Esophagus squamous epithelium (tissue), 5 donors: ENCODE measurements around the gene ACR. TPM values are rescaled to one million over a fixed set of nuclear protein-coding genes. Genes with fewer than 3 reads are reported as not detected.
A peak's percentile ranks its signal among the peaks of the same experiment; 100 is the strongest.
"Not testable (repeated sequence)": the region's sequence is repeated elsewhere in the genome, so short reads cannot be mapped to it uniquely, and the experiment has no call there.

Experiments
- DNase-seq: peaks from one replicate; lab custom pipeline; 2025; lab: John Stamatoyannopoulos, UW
- H3K27ac ChIP-seq, 4 donors: fragments of 200-600 bp; sonication (generic); one replicate each; pipeline ENCODE4 v1.5.1; 2016 to 2019; ENCODE audit warnings: mild to moderate bottlenecking in 1 of 4
- H3K27me3 ChIP-seq, 4 donors: fragments of 200-600 bp; sonication (generic); 1 replicate in 3 of 4; 2 replicates in 1 of 4; pipeline versions ENCODE4 v1.5.1 to v1.6.0; 2017 to 2021; ENCODE audit warnings: antibody characterized with exemption in 1 of 4
- H3K36me3 ChIP-seq, 3 donors: fragments of 200-600 bp; sonication (generic); one replicate each; pipeline ENCODE4 v1.5.1; 2016 to 2019
- H3K4me1 ChIP-seq, 3 donors: fragments of 200-600 bp; sonication (generic); one replicate each; pipeline ENCODE4 v1.5.1; 2017 to 2019
- H3K4me3 ChIP-seq, 4 donors: fragments of 200-600 bp; sonication (generic); 1 replicate in 3 of 4; 2 replicates in 1 of 4; pipeline ENCODE4 v1.5.1; 2016 to 2019; ENCODE audit warnings: mild to moderate bottlenecking in 2 of 4, moderate library complexity in 1 of 4
- H3K9me3 ChIP-seq, 3 donors: fragments of 200-600 bp; sonication (generic); one replicate each; pipeline ENCODE4 v1.5.1; 2016 to 2019
- CTCF ChIP-seq, 6 experiments: fragments of 450-650 bp in 4 of 6; fragments of 200-600 bp in 2 of 6; sonication (generic) in 2 of 6; IDR thresholded peaks; one replicate each; pipeline ENCODE4 v1.5.1; 2016 to 2019; ENCODE audit warnings: antibody characterized with exemption in 6 of 6, mild to moderate bottlenecking in 4 of 6, moderate library complexity in 4 of 6
- POLR2A ChIP-seq, 4 donors: fragments of 450-650 bp; IDR thresholded peaks; one replicate each; pipeline ENCODE4 v1.6.1; 2017; ENCODE audit warnings: antibody characterized with exemption in 4 of 4, mild to moderate bottlenecking in 4 of 4, moderate library complexity in 3 of 4
- WGBS, 2 donors: methylation state at CpG; one replicate each; pipeline ENCODE4 v1.1.5; 2018; 5-methylcytosine and 5-hydroxymethylcytosine counted together
- intact Hi-C: fragments of 100-400 bp; cut with DNase I; formaldehyde crosslinking; loops from one replicate; pipeline ENCODE4 v1.15.0; 2022
- total RNA-seq, 4 donors: library from RNA; depleted of rRNA; stranded (reverse); fragments of >200 nt; gene quantifications; one replicate each; pipeline ENCODE4 v1.1.0, GENCODE V29; 2016
- donor health status: DM: yes; HTN: yes; CAD: no.

Gene ACR
- total RNA-seq, 4 donors from 2014 or later = not detected

- DNase-seq, H3K27me3 ChIP-seq, H3K9me3 ChIP-seq, intact Hi-C loops, H3K36me3 ChIP-seq, H3K27ac ChIP-seq, H3K4me3 ChIP-seq, H3K4me1 ChIP-seq: not testable (repeated sequence)
- WGBS, 2 donors = 38 to 63% methylated on average over 4 to 5 of the region's 13 CpGs
Measured at GRCh38 chr22:50748630-50749029, 10.6 kb downstream of the ACR start.

GRCh38 chr22:50749302-50750074, 11.5 kb downstream of the ACR start:
- H3K9me3 ChIP-seq, DNase-seq, H3K4me3 ChIP-seq, intact Hi-C loops, H3K36me3 ChIP-seq, H3K4me1 ChIP-seq, H3K27ac ChIP-seq, H3K27me3 ChIP-seq: not testable (repeated sequence)
- 58 to 64% methylated on average over 8 to 9 of the region's 9 CpGs for WGBS, 2 donors

GRCh38 chr22:50755251-50755650, 17.2 kb downstream of the ACR start:
- H3K27ac ChIP-seq, H3K9me3 ChIP-seq, intact Hi-C loops, H3K4me3 ChIP-seq, H3K36me3 ChIP-seq, H3K27me3 ChIP-seq, DNase-seq: not testable (repeated sequence)
- H3K4me1 ChIP-seq = peaks cover 0 to 15% (median 0%) of the 10 kb centered on the region in 3 donors
- WGBS, 2 donors = 91 to 96% methylated on average over 20 of the region's 20 CpGs

GRCh38 chr22:50756406-50756805, 18.4 kb downstream of the ACR start:
- DNase-seq, H3K27ac ChIP-seq, H3K27me3 ChIP-seq, H3K9me3 ChIP-seq, intact Hi-C loops, H3K36me3 ChIP-seq: not testable (repeated sequence)
- 40% methylated on average over 1 of the region's 9 CpGs; no CpG with 5 or more reads in 1 of the 2 donors for WGBS, 2 donors
- Histone ChIP-seq H3K4me1 (peaks cover 0 to 19% (median 0%) of the 10 kb centered on the region in 3 donors), H3K4me3 (peak overlapping the region in 3 of 4 donors; percentile 60 to 77 (median 63))

- peak overlapping the region; percentile 62 to 87 (median 77) for H3K27ac ChIP-seq
Measured at GRCh38 chr22:50756949-50757491, 19.0 kb downstream of the ACR start.

GRCh38 chr22:50759597-50760341, 21.8 kb downstream of the ACR start:
- intact Hi-C loops = not testable (repeated sequence)

More at GRCh38 chr22:50756949-50757491, 19.0 kb downstream of the ACR start:
- peak overlapping the region; percentile 26 to 77 (median 62) for H3K4me3 ChIP-seq
- H3K4me1 ChIP-seq = peaks cover 0 to 19% (median 0%) of the 10 kb centered on the region in 3 donors
- DNase-seq, intact Hi-C loops, H3K36me3 ChIP-seq, H3K9me3 ChIP-seq, H3K27me3 ChIP-seq: not testable (repeated sequence)
- 0 to 2% methylated on average over 5 to 16 of the region's 24 CpGs for WGBS, 2 donors
- TF ChIP-seq POLR2A (IDR thresholded peaks at IDR 0.05) (peak in 1 of 4 donors; percentile 22), CTCF (IDR thresholded peaks at IDR 0.05) (peak; percentile 31 to 49 (median 38))

GRCh38 chr22:50761829-50762228, 23.8 kb downstream of the ACR start:
- H3K4me3 ChIP-seq, H3K9me3 ChIP-seq, H3K27ac ChIP-seq, H3K27me3 ChIP-seq, H3K36me3 ChIP-seq, DNase-seq, intact Hi-C loops: not testable (repeated sequence)
- 71 to 82% methylated on average over 2 of the region's 2 CpGs for WGBS, 2 donors
- H3K4me1 ChIP-seq = peaks cover 0 to 19% (median 0%) of the 10 kb centered on the region in 3 donors

More at GRCh38 chr22:50759597-50760341, 21.8 kb downstream of the ACR start:
- not testable (repeated sequence) for H3K27ac ChIP-seq, H3K36me3 ChIP-seq, H3K4me3 ChIP-seq, H3K9me3 ChIP-seq, DNase-seq, H3K27me3 ChIP-seq
- 25 to 32% methylated on average over 9 of the region's 10 CpGs for WGBS, 2 donors
- peaks cover 0 to 19% (median 0%) of the 10 kb centered on the region in 3 donors for H3K4me1 ChIP-seq

GRCh38 chr22:50764288-50764687, 26.3 kb downstream of the ACR start:
- DNase-seq, H3K4me1 ChIP-seq, H3K36me3 ChIP-seq, H3K27ac ChIP-seq, H3K9me3 ChIP-seq, H3K4me3 ChIP-seq, H3K27me3 ChIP-seq, intact Hi-C loops: not testable (repeated sequence)
- WGBS, 2 donors = 72 to 76% methylated on average over 3 of the region's 3 CpGs
